ENCODE measurements around the gene HS2ST1.
A peak's percentile ranks its signal among the peaks of the same experiment; 100 is the strongest.

HS2ST1 gene

GRCh38 chr1:87108814-87109411, 194.5 kb downstream of the HS2ST1 start:
- no peak for DNase-seq (ENCODE audit: low read depth in 2 of 2)

- no peak for DNase-seq (ENCODE audit: low read depth in 2 of 2)
These were observed 197.4 kb downstream of the HS2ST1 start for GRCh38 chr1:87111659-87112371.

- no peak for DNase-seq (ENCODE audit: low read depth in 2 of 2)
These were observed 198.9 kb downstream of the HS2ST1 start for GRCh38 chr1:87113313-87113712.

GRCh38 chr1:87115317-87115890, 201.0 kb downstream of the HS2ST1 start:
- no peak for DNase-seq (ENCODE audit: low read depth in 2 of 2)

GRCh38 chr1:87115891-87116290, 201.5 kb downstream of the HS2ST1 start:
- DNase-seq (ENCODE audit: low read depth in 2 of 2): no peak

- no peak for DNase-seq (ENCODE audit: low read depth in 2 of 2)
These were observed 203.4 kb downstream of the HS2ST1 start for GRCh38 chr1:87117761-87118368.

GRCh38 chr1:87119541-87120140, 205.2 kb downstream of the HS2ST1 start:
- DNase-seq (ENCODE audit: low read depth in 2 of 2): no peak

- no peak for DNase-seq (ENCODE audit: low read depth in 2 of 2)
These were observed 206.3 kb downstream of the HS2ST1 start for GRCh38 chr1:87120779-87121178.

GRCh38 chr1:87121711-87122163, 207.3 kb downstream of the HS2ST1 start:
- no peak for DNase-seq (ENCODE audit: low read depth in 2 of 2)

- DNase-seq (ENCODE audit: low read depth in 2 of 2): no peak
These were observed 207.8 kb downstream of the HS2ST1 start for GRCh38 chr1:87122243-87122642.

- no peak for DNase-seq (ENCODE audit: low read depth in 2 of 2)
These were observed 209.2 kb downstream of the HS2ST1 start for GRCh38 chr1:87123610-87124009.

- DNase-seq (ENCODE audit: low read depth in 2 of 2): no peak
These were observed 212.6 kb downstream of the HS2ST1 start for GRCh38 chr1:87126886-87127505.

GRCh38 chr1:87127581-87127980, 213.1 kb downstream of the HS2ST1 start:
- DNase-seq (ENCODE audit: low read depth in 2 of 2): no peak

- DNase-seq (ENCODE audit: low read depth in 2 of 2): no peak
These were observed 214.6 kb downstream of the HS2ST1 start for GRCh38 chr1:87129038-87129437.

- no peak for DNase-seq (ENCODE audit: low read depth in 2 of 2)
These were observed 215.2 kb downstream of the HS2ST1 start for GRCh38 chr1:87129606-87130005.

- no peak for DNase-seq (ENCODE audit: low read depth in 2 of 2)
These were observed 216.0 kb downstream of the HS2ST1 start for GRCh38 chr1:87130438-87130837.

- DNase-seq (ENCODE audit: low read depth in 2 of 2): peak; percentile 54 to 67
These were observed 217.4 kb downstream of the HS2ST1 start for GRCh38 chr1:87131809-87132283.

- no peak for DNase-seq (ENCODE audit: low read depth in 2 of 2)
These were observed 217.9 kb downstream of the HS2ST1 start for GRCh38 chr1:87132284-87132870.

GRCh38 chr1:87134061-87134460, 219.6 kb downstream of the HS2ST1 start:
- no peak for DNase-seq (ENCODE audit: low read depth in 2 of 2)

GRCh38 chr1:87134625-87135328, 220.3 kb downstream of the HS2ST1 start:
- DNase-seq (ENCODE audit: low read depth in 2 of 2): no peak

GRCh38 chr1:87135329-87135712, 220.9 kb downstream of the HS2ST1 start:
- no peak for DNase-seq (ENCODE audit: low read depth in 2 of 2)
